Activated naive CD4-positive, alpha-beta T cell treated with anti-CD3 and anti-CD28 coated beads, Interleukin-2, amount 50 U/mL, for 72 hours (primary cell): Measurements from ENCODE around the gene MTMR4. TPM values are rescaled to one million over a fixed set of nuclear protein-coding genes. Genes with fewer than 3 reads are reported as not detected.
"Not testable (repeated sequence)": the region's sequence is repeated elsewhere in the genome, so short reads cannot be mapped to it uniquely, and the experiment has no call there.

Experiments used
- ATAC-seq, 2 donors: fragments of 150-1000 bp; cut with Tn5 transposase; 2 replicates each; pipeline ENCODE4 v1.10.0; 2021; ENCODE audit warnings: mild to moderate bottlenecking in 2 of 2, moderate library complexity in 2 of 2
- DNase-seq, 2 donors: peaks; one replicate each; pipeline ENCODE4 v3.0.0; 2021 to 2022; ENCODE audit warnings: low spot score in 2 of 2
- H3K27ac Mint-ChIP-seq, 2 donors: one replicate each; pipeline ENCODE4 v1.8.0; 2022; ENCODE audit warnings: mild to moderate bottlenecking in 2 of 2, mixed read lengths in 2 of 2
- H3K36me3 Mint-ChIP-seq, 2 donors: one replicate each; pipeline ENCODE4 v1.8.0; 2022; ENCODE audit warnings: mixed read lengths in 2 of 2
- H3K9me3 Mint-ChIP-seq, 2 donors: one replicate each; pipeline ENCODE4 v1.8.0; 2022; ENCODE audit warnings: mixed read lengths in 2 of 2
- total RNA-seq, 2 donors: library from RNA; stranded (reverse); gene quantifications; one replicate each; pipeline ENCODE4 v1.2.3, GENCODE V29; 2022

MTMR4 gene
- total RNA-seq = 10 to 100 TPM; 55.2 to 73.3 TPM

GRCh38 chr17:58513965-58514769 is at the start of gene MTMR4:
TSS of gene MTMR4 (minus strand) at chr17:58514638. CDS start at chr17:58514407, 231 bp downstream.
- ATAC-seq = peak; percentile 17 to 39
- Mint-ChIP-seq H3K9me3 (no peaks in the 10 kb centered on the region), H3K27ac (peak within 1 kb of the TSS; percentile 92 to 93), H3K36me3 (peaks cover 26 to 36% of the 10 kb centered on the region in 2 donors)
- peak; percentile 79 to 81 for DNase-seq

GRCh38 chr17:58560511-58560910 is 46.1 kb upstream of the MTMR4 start:
- no peak overlapping the region for H3K27ac Mint-ChIP-seq
- H3K36me3 Mint-ChIP-seq = no peaks in the 10 kb centered on the region
- H3K9me3 Mint-ChIP-seq = no peaks in the 10 kb centered on the region
- ATAC-seq = no peak
- no peak for DNase-seq

GRCh38 chr17:58557981-58558380 is 43.5 kb upstream of the MTMR4 start:
- ATAC-seq (no peak), DNase-seq (no peak)
- H3K27ac Mint-ChIP-seq = no peak overlapping the region
- H3K36me3 Mint-ChIP-seq = no peaks in the 10 kb centered on the region
- no peaks in the 10 kb centered on the region for H3K9me3 Mint-ChIP-seq

- ATAC-seq = no peak
- no peaks in the 10 kb centered on the region for H3K36me3 Mint-ChIP-seq
- H3K9me3 Mint-ChIP-seq = no peaks in the 10 kb centered on the region
- DNase-seq = no peak
- H3K27ac Mint-ChIP-seq = no peak overlapping the region
Observed at GRCh38 chr17:58556833-58557250, 42.4 kb upstream of the MTMR4 start.

- ATAC-seq, H3K27ac Mint-ChIP-seq: not testable (repeated sequence)
Observed at GRCh38 chr17:58555109-58555508, 40.7 kb upstream of the MTMR4 start.

GRCh38 chr17:58541249-58541648 is 26.8 kb upstream of the MTMR4 start:
- no peaks in the 10 kb centered on the region for H3K36me3 Mint-ChIP-seq
- H3K9me3 Mint-ChIP-seq = no peaks in the 10 kb centered on the region
- DNase-seq = no peak
- peak in 1 of 2 donors; percentile 58 for ATAC-seq
- no peak overlapping the region for H3K27ac Mint-ChIP-seq

More at GRCh38 chr17:58555109-58555508, 40.7 kb upstream of the MTMR4 start:
- H3K36me3 Mint-ChIP-seq, DNase-seq, H3K9me3 Mint-ChIP-seq: not testable (repeated sequence)

GRCh38 chr17:58539698-58540097 is 25.3 kb upstream of the MTMR4 start:
- H3K36me3 Mint-ChIP-seq = no peaks in the 10 kb centered on the region
- no peak for DNase-seq
- H3K27ac Mint-ChIP-seq = no peak overlapping the region
- no peak for ATAC-seq
- H3K9me3 Mint-ChIP-seq = no peaks in the 10 kb centered on the region

- H3K9me3 Mint-ChIP-seq = no peaks in the 10 kb centered on the region
- DNase-seq (no peak), ATAC-seq (no peak)
- H3K27ac Mint-ChIP-seq = no peak overlapping the region
- no peaks in the 10 kb centered on the region for H3K36me3 Mint-ChIP-seq
Observed at GRCh38 chr17:58538811-58539409, 24.5 kb upstream of the MTMR4 start.

GRCh38 chr17:58537266-58537665 is 22.8 kb upstream of the MTMR4 start:
- Mint-ChIP-seq H3K27ac (no peak overlapping the region), H3K36me3 (no peaks in the 10 kb centered on the region), H3K9me3 (no peaks in the 10 kb centered on the region)
- ATAC-seq (no peak), DNase-seq (no peak)

GRCh38 chr17:58536542-58536941 is 22.1 kb upstream of the MTMR4 start:
- DNase-seq = no peak

GRCh38 chr17:58535431-58535830 is 21.0 kb upstream of the MTMR4 start:
- DNase-seq = no peak
- Mint-ChIP-seq H3K36me3 (no peaks in the 10 kb centered on the region), H3K9me3 (no peaks in the 10 kb centered on the region), H3K27ac (no peak overlapping the region)
- ATAC-seq = no peak

More at GRCh38 chr17:58536542-58536941, 22.1 kb upstream of the MTMR4 start:
- no peaks in the 10 kb centered on the region for H3K9me3 Mint-ChIP-seq
- ATAC-seq = no peak
- H3K36me3 Mint-ChIP-seq = no peaks in the 10 kb centered on the region
- H3K27ac Mint-ChIP-seq = no peak overlapping the region

- Mint-ChIP-seq H3K36me3 (no peaks in the 10 kb centered on the region), H3K9me3 (no peaks in the 10 kb centered on the region), H3K27ac (no peak overlapping the region)
- DNase-seq = no peak
- no peak for ATAC-seq
Observed at GRCh38 chr17:58534901-58535421, 20.5 kb upstream of the MTMR4 start.

GRCh38 chr17:58534331-58534730 is 19.9 kb upstream of the MTMR4 start:
- Mint-ChIP-seq H3K27ac (no peak overlapping the region), H3K9me3 (no peaks in the 10 kb centered on the region), H3K36me3 (no peaks in the 10 kb centered on the region)
- ATAC-seq (no peak), DNase-seq (peak in 1 of 2 donors; percentile 20)

GRCh38 chr17:58533616-58534188 is 19.3 kb upstream of the MTMR4 start:
- no peak overlapping the region for H3K27ac Mint-ChIP-seq
- no peaks in the 10 kb centered on the region for H3K9me3 Mint-ChIP-seq
- no peak for ATAC-seq
- no peak for DNase-seq
- no peaks in the 10 kb centered on the region for H3K36me3 Mint-ChIP-seq

- Mint-ChIP-seq H3K27ac (no peak overlapping the region), H3K36me3 (no peaks in the 10 kb centered on the region), H3K9me3 (no peaks in the 10 kb centered on the region)
- ATAC-seq (no peak), DNase-seq (no peak)
Observed at GRCh38 chr17:58532555-58532951, 18.1 kb upstream of the MTMR4 start.

GRCh38 chr17:58531661-58532554 is 17.5 kb upstream of the MTMR4 start:
- Mint-ChIP-seq H3K27ac (no peak overlapping the region), H3K9me3 (no peaks in the 10 kb centered on the region), H3K36me3 (no peaks in the 10 kb centered on the region)
- ATAC-seq = peak; percentile 77 to 93
- DNase-seq = peak; percentile 55 to 71
